Activated CD4-positive, alpha-beta T cell treated with anti-CD3 and anti-CD28 coated beads, Interleukin-2, Interleukin-6, amounts not matched to agents 100 ng/mL and 50 ng/mL, durations not matched to agents 16 hours and 8 hours (primary cell): ENCODE data around the gene CPLANE2.
"Not testable (repeated sequence)": the region's sequence is repeated elsewhere in the genome, so short reads cannot be mapped to it uniquely, and the experiment has no call there.

Experiments
- DNase-seq: peaks from one replicate; pipeline ENCODE4 v3.0.0-alpha.2; 2020

Gene CPLANE2

DNA sequence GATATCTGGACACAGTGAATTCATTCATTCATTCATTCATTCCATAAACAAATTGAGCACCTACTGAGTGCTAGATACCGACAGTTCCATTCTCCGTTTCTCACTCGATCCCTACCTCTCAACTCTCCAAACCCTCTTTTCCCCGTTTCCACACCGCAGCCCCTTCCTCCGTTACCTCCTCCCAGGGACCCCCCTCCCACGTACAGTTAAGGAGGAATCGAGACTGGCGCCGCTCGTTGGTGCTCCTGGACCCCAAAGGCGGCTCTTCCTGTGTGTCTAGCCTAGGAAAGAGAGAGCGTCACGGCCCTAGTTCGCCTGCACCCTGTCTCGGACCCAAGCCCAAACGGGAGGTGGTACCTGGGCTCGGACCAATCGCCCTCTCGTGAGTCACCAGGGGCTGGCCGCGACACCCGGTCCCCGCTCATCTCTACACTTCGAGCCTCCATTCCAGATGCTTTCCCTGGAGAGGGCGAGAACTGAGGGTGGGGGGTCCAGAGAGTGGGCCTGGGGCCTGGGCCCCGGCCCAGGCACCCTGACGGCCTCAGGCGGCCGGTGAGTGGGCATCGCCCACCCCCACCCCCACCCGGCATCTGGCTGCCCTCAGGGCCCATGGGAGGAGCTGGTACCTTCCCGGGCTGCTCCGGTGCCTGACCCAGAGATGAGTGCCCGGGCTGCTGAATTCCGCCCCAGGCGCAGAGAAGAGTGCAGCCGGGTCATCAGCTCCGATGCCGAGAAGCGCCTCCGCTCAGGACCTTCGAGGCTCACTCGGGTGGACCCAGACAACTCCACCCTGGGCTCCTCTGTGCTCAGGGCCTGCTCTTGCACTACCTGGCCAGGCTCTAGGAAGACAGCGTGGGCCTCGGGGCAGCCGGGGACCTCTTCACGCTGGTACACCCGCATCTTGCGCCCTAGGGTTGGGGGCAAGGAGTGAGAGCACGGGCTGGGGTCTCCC is 29.4 kb downstream of the CPLANE2 start:
- no peak for DNase-seq

- DNase-seq, result peak; percentile 96
These were observed 30.3 kb downstream of the CPLANE2 start for GRCh38 chr1:16206547-16207317.

- DNase-seq, result no peak
These were observed 31.0 kb downstream of the CPLANE2 start for GRCh38 chr1:16205891-16206546.

- no peak for DNase-seq
These were observed 31.7 kb downstream of the CPLANE2 start for GRCh38 chr1:16205334-16205671.

- peak; percentile 34 for DNase-seq
These were observed 32.2 kb downstream of the CPLANE2 start for GRCh38 chr1:16204634-16205333.

DNA sequence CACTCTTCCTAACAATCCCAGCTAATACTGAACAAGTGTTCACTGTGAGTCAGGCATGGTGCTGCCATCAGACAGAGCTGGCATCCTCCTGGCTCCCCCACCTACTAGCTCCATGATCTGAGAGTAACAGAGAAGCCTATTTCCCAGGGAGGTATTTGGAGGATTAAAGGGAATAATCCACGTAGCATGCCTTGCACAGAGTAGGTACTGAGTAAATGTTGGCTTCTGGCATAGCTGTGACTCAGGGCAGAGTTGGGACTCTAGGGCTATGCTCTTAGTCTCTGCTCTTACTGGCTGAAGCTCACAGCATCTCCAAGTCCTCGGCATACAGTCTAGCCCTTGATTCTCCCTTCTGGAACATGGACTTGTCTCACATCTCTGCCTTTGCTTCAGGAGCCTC is 32.8 kb downstream of the CPLANE2 start:
- DNase-seq, result no peak

- no peak for DNase-seq
These were observed 33.4 kb downstream of the CPLANE2 start for GRCh38 chr1:16203550-16203949.

- no peak for DNase-seq
These were observed 34.4 kb downstream of the CPLANE2 start for GRCh38 chr1:16202281-16203210.

DNA sequence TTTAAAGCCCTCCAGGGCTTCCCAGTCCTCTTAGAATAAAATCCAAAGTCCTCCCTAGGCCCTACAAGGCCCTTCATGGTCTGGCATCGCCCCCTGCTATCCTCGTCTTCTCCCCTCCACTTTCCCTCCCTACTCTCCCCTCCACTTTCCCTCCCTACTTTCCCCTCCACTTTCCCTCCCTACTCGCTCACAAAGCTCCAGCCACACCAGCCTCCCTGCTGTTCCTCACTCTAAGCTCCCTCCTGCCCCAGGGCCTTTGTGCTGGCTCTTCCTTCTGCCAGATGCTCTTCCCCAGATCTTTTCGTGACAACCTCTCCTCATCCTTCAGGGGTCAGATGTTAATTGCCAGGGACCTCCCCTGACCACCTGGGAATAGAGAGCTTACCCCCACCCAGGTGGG is 37.3 kb downstream of the CPLANE2 start:
- no peak for DNase-seq

GRCh38 chr1:16199157-16199501 is 37.9 kb downstream of the CPLANE2 start:
- DNase-seq, result no peak

- DNase-seq, result no peak
These were observed 38.4 kb downstream of the CPLANE2 start for GRCh38 chr1:16198444-16199156.

DNA sequence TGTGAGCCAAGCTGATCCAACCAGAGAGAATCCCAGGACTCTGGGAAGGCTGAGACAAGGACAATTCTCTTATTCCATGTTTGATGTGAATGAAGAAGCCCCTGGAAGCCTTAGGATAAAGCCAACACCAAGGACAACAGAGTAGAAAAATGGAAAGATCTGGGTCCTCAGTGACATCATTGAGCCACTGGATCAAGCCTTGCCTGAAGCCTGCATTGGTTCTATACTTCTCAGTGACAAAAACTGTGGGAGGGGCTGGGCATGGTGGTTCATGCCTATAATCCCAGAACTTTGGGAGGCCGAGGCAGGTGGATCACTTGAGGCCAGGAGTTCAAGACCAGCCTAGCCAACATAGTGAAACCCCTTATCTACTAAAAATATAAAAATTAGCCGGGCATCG is 40.1 kb downstream of the CPLANE2 start:
- no peak for DNase-seq

DNA sequence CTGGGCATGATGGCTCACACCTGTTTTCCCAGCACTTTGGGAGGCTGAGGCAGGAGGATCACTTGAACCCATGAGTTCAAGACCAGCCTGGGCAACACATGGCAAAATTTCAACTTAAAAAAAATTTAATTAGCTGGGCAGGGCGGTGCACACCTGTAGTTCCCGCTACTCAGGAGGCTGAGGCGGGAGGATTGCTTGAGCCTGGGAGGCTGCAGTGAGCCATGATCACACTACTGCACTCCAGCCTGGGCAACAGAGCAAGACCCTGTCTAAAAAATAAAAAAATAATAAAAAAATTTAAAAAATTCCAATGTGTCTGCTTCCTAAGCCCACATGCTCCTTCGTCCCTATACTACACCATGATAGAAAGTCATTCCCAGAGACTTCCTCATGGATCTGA is 40.8 kb downstream of the CPLANE2 start:
- not testable (repeated sequence) for DNase-seq

GRCh38 chr1:16195518-16195905 is 41.5 kb downstream of the CPLANE2 start:
- DNase-seq, result no peak

GRCh38 chr1:16191916-16192546 is 45.0 kb downstream of the CPLANE2 start:
- DNase-seq, result no peak

- DNase-seq, result no peak
These were observed 45.7 kb downstream of the CPLANE2 start for GRCh38 chr1:16191309-16191708.

DNA sequence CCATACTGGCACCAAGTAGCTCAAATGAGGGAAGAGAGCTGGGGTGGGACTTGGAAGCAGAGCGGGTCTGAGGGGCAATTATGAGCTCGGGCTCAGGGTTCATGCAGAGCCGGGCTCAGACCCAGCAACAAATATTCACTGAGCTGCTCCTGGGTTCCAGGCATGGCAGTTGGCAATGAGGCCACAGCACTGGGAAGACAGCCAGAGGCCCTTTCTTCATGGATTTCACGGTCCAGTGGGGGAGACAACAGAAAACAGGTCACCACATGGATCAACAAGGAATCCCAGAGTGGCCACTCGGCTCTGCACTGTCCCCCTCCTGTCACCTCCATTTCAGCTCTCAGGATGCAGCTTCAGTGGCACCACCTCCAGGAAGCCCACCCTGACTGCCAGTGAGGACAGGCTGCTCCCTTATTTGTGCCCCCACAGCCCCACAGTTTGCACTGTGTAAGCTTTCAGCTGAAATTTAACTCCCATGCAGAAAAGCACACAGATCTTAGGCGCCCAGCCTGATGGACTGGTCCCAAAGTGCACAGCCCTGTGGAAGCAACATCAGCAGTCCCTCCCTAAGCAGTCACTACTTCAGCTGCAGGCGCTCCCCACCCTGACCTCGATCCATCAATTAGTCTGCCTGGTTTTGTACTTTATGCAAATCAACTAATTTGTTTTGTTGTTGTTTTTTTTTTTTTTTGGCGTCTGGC is 46.9 kb downstream of the CPLANE2 start:
- no peak for DNase-seq

DNA sequence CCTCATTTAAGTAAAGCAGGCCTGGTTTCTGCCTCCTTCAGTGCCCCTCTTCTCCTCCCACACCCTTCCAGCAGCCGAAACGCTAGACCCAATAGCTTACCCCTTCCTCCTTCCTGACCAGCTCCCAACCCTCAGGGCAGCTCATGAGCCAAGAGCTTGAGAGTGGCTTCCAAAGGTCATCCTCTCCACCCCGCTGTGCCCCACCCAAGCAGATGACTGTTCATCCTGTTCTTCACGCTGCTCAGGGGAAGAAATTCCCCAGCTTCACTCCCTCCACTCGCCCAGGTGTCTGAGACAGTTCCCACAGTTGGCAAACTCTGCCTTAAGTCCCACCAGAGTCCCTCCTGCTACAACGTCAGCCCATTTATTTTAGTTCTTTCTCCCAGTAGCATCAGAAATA is 48.0 kb downstream of the CPLANE2 start:
- DNase-seq, result no peak

DNA sequence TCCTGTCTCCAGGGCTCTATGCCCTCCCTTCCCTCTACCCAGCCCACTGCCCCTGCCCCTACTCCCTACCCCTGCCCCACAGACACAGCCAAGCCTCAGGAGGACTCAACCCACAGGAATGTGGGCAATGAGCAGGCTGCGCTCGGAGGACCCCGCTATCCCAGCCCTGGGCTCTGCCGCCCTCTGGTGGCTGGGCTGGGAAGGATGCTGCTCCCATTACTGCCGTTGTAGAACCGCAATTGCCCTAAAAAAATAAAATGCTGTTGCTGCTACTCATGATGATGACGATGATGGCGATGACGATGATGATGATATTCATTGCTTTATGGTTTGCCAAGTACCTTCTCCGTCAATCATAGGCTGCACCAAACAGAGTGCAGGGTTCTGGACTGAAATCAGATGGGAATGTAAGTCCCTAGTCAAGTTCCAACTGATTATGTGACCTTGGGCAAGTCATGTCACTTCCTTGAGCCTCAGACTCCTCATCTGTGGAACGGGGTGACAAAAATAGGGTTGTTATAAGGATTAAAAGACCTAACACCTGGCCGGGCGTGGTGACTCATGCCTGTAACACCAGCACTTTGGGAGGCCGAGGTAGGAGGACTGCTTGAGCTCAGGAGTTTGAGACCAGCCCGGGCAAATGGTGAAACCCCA is 49.1 kb downstream of the CPLANE2 start:
- peak; percentile 84 for DNase-seq
